Skeletal muscle satellite cell (primary cell): Measurements from ENCODE around the gene KCNK7.

Source experiments
- H3K27me3 ChIP-seq: 2 replicates; pipeline ENCODE4 v1.7.0; 2013; ENCODE audit warnings: low read length; ENCODE audit not compliant: control insufficient read depth, insufficient read depth
- H3K36me3 ChIP-seq: 2 replicates; pipeline ENCODE4 v1.7.0; 2013; ENCODE audit warnings: mild to moderate bottlenecking, control low read depth, low read length; ENCODE audit not compliant: insufficient read depth
- H3K4me1 ChIP-seq: 2 replicates; pipeline ENCODE4 v1.7.0; 2013; ENCODE audit warnings: low read length; ENCODE audit not compliant: control insufficient read depth, insufficient read depth
- H3K4me2 ChIP-seq: 2 replicates; pipeline ENCODE4 v1.7.0; 2013; ENCODE audit warnings: mild to moderate bottlenecking, low read length
- H3K4me3 ChIP-seq: 2 replicates; pipeline ENCODE4 v1.7.0; 2013; ENCODE audit warnings: low read length
- H3K9ac ChIP-seq: 2 replicates; pipeline ENCODE4 v1.7.0; 2013; ENCODE audit warnings: mild to moderate bottlenecking, low read depth, low read length, moderate library complexity
- H3K9me3 ChIP-seq: replicated peaks from 2 replicates; pipeline ENCODE4 v1.7.0; 2013; ENCODE audit warnings: mild to moderate bottlenecking, control low read depth, low read length

The KCNK7 gene

GRCh38 chr11:65615950-65616574 lies 20.5 kb upstream of the KCNK7 start:
- no peaks in the 10 kb centered on the region for H3K27me3 ChIP-seq
- peaks cover 39% of the 10 kb centered on the region for H3K36me3 ChIP-seq
- H3K4me3 ChIP-seq = peak overlapping the region; percentile 79
- H3K9ac ChIP-seq = peak overlapping the region; percentile 90
- no peaks in the 10 kb centered on the region for H3K9me3 ChIP-seq
- H3K4me1 ChIP-seq = peaks cover 35% of the 10 kb centered on the region
- peak overlapping the region; percentile 89 for H3K4me2 ChIP-seq

- peak within 1 kb of the TSS; percentile 94 for H3K4me2 ChIP-seq
- H3K36me3 ChIP-seq = peaks cover 37% of the 10 kb centered on the region
- peaks cover 41% of the 10 kb centered on the region for H3K4me1 ChIP-seq
Measured at GRCh38 chr11:65615229-65615949, 19.8 kb upstream of the KCNK7 start, which contains the start of gene PCNX3. Gene PCNX3, plus strand, starts transcription at chr11:65615776. Its CDS starts 536 bp downstream, at chr11:65616312.

GRCh38 chr11:65613091-65613928 lies 17.7 kb upstream of the KCNK7 start:
- Histone ChIP-seq H3K36me3 (peaks cover 31% of the 10 kb centered on the region), H3K27me3 (no peaks in the 10 kb centered on the region), H3K4me3 (peak overlapping the region; percentile 78), H3K4me2 (peak overlapping the region; percentile 94), H3K4me1 (peaks cover 57% of the 10 kb centered on the region), H3K9ac (peak overlapping the region; percentile 88), H3K9me3 (no peaks in the 10 kb centered on the region)

More at GRCh38 chr11:65615229-65615949, 19.8 kb upstream of the KCNK7 start, which contains the start of gene PCNX3:
- peak within 1 kb of the TSS; percentile 79 for H3K4me3 ChIP-seq
- no peaks in the 10 kb centered on the region for H3K27me3 ChIP-seq
- peak within 1 kb of the TSS; percentile 90 for H3K9ac ChIP-seq
- H3K9me3 ChIP-seq = no peaks in the 10 kb centered on the region

DNA sequence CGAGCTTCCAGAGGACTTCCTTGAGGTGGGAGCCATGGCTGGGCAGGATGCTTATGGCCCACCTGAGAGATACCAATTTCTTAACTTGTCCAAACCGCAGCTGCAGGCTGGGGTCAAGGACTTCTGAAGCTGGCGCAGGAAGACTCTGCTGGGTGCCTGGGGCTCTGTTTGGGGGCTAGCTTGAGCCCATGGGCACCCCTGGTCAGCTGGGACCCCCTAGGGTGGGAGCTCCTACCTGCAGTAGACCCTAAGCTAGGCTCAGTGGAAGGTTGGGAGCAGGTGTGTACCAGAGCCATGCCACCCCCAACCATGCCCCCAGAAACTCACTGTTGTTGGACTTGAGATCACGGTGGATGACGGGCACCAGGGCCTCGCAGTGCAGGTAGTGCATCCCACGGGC lies 17.1 kb upstream of the KCNK7 start:
- Histone ChIP-seq H3K4me2 (peak overlapping the region; percentile 94), H3K9me3 (no peaks in the 10 kb centered on the region), H3K27me3 (no peaks in the 10 kb centered on the region), H3K36me3 (peaks cover 32% of the 10 kb centered on the region), H3K4me1 (peaks cover 58% of the 10 kb centered on the region), H3K9ac (peak overlapping the region; percentile 88), H3K4me3 (peak overlapping the region; percentile 78)

GRCh38 chr11:65611758-65612603 lies 16.4 kb upstream of the KCNK7 start:
- Histone ChIP-seq H3K36me3 (peaks cover 30% of the 10 kb centered on the region), H3K4me2 (peak overlapping the region; percentile 94), H3K27me3 (no peaks in the 10 kb centered on the region), H3K9ac (peak overlapping the region; percentile 88), H3K4me3 (peak overlapping the region; percentile 78), H3K9me3 (no peaks in the 10 kb centered on the region), H3K4me1 (peaks cover 61% of the 10 kb centered on the region)

DNA sequence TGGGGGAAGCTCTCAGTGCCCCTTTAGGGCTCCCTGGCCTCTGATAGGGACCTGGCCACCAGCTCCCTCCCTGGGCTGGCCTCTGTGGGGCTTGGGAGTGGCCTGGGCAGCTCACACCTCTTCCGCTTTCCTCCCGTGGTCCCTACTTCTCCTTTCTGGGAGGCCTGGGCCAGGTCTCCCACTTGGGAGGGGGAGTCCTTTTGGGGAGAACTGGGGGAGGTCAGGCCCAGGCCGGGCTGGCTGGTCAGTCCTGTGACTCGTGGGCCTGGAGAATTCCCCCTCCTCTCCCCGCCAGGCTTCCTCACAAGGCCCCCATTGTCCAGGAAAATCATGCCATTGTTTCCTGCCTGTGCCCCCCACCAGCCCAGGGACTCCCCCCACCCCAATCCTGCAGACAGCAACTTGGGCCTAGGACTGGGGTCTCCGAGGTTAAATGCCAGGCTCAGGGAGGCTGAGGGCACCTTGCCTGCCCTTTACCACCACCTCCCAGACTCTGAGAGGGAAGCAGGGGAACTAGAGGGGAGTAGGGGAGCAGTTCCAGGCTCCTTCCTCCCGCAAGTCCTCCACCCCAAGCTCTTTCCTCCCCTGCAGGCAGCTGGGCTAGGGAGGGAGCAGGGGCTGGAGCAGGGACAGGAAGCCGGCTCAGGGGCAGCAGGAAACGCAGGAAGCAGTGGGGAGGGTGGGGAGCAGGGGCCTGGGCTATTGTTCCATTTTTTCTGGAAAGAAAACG lies 15.6 kb upstream of the KCNK7 start:
- H3K9ac ChIP-seq = peak overlapping the region; percentile 9
- H3K4me3 ChIP-seq = peak overlapping the region; percentile 78
- peaks cover 29% of the 10 kb centered on the region for H3K36me3 ChIP-seq
- H3K9me3 ChIP-seq = no peaks in the 10 kb centered on the region
- H3K27me3 ChIP-seq = no peaks in the 10 kb centered on the region
- peak overlapping the region; percentile 94 for H3K4me2 ChIP-seq
- peaks cover 57% of the 10 kb centered on the region for H3K4me1 ChIP-seq

GRCh38 chr11:65610404-65610803 lies 14.8 kb upstream of the KCNK7 start:
- Histone ChIP-seq H3K4me1 (peaks cover 57% of the 10 kb centered on the region), H3K36me3 (peaks cover 35% of the 10 kb centered on the region), H3K4me2 (peak overlapping the region; percentile 94), H3K27me3 (no peaks in the 10 kb centered on the region), H3K9me3 (no peaks in the 10 kb centered on the region), H3K9ac (no peak overlapping the region), H3K4me3 (no peak overlapping the region)

DNA sequence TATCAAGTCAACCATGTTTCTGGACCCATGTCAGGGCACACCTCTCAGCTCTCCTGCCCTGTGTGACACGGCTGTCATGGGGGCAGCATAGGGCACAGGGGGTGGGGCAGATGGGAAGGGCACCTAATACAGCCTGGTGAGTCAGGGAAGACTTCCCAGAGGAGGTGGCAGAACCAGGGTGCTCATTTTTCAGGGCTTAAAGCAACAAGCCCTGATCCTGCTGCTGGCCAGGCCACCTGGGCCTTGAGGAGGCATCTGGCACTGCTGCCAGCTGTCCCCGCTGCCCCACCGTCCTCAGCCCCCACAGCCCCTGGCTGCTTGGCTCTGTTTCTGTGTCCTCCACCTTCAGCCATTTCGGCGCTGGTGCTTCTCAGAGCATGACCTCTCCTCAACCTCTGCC lies 14.1 kb upstream of the KCNK7 start:
- no peak overlapping the region for H3K4me3 ChIP-seq
- H3K36me3 ChIP-seq = peaks cover 43% of the 10 kb centered on the region
- H3K9ac ChIP-seq = no peak overlapping the region
- H3K4me1 ChIP-seq = peaks cover 57% of the 10 kb centered on the region
- no peaks in the 10 kb centered on the region for H3K27me3 ChIP-seq
- no peaks in the 10 kb centered on the region for H3K9me3 ChIP-seq
- H3K4me2 ChIP-seq = no peak overlapping the region

DNA sequence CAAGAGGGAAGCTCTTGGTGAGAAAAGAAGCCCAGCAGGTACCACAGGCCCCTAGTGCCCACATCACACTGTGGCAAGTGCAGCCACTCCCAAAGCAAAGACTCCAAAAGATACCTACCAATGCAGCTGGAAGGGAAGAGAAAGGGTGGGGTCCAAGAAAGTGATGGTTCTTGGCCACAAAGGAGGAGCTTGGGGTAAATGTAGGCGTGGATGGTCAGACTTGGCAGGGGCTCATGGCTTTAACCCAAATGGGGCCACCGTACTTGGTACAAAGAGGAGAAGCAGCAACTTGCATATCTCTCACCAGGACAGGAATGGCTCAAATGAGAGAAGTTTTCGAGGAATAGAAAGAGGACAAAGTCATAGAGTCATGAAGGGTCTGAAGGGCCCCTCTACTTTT lies 13.6 kb upstream of the KCNK7 start:
- H3K4me2 ChIP-seq = no peak overlapping the region
- no peak overlapping the region for H3K4me3 ChIP-seq
- H3K27me3 ChIP-seq = no peaks in the 10 kb centered on the region
- peaks cover 47% of the 10 kb centered on the region for H3K36me3 ChIP-seq
- no peaks in the 10 kb centered on the region for H3K9me3 ChIP-seq
- H3K9ac ChIP-seq = no peak overlapping the region
- H3K4me1 ChIP-seq = peaks cover 57% of the 10 kb centered on the region

DNA sequence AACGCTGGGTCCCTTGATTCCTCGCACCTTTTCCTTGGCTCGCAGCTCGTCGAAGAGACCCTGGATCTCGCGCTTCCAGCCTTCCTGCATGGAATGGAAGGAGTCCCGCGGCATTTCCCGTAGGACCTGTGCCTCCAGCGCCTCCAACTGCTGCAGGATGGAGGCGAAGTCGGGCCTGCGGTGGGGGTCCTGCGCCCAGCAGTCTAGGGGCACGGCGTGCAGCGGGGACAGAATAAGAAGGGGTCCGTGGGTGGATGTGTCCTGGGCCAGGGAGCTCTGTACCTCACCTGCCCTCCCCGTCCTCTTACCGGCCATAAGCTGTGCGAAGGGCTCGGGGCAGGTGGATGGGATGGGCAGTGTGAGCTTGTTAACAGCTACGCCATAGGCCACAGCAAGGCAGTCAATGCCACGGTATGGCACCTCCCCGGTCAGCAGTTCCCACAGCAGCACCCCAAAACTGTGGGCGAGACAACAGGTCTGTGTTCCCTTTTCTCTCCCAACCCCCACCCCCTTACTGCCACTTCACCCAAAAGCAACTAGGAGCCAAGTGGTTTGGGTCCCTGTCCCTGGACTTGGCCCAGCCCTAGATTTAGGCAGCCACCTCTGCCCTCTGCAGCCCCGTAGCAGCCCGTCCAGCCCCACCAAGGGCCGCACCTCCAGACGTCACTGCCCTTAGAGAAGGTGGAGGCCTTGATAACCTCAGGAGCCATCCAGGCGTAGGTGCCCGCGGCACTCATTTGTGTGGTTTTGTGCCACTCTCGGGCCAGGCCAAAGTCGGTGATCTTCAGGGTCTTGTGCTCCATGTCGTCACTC lies 12.2 kb upstream of the KCNK7 start:
- no peaks in the 10 kb centered on the region for H3K9me3 ChIP-seq
- H3K4me3 ChIP-seq = peak overlapping the region; percentile 62
- peaks cover 51% of the 10 kb centered on the region for H3K4me1 ChIP-seq
- H3K9ac ChIP-seq = no peak overlapping the region
- peak overlapping the region; percentile 84 for H3K4me2 ChIP-seq
- H3K36me3 ChIP-seq = peaks cover 54% of the 10 kb centered on the region
- no peaks in the 10 kb centered on the region for H3K27me3 ChIP-seq
